ENCODE measurements around the gene PANX2. TPM values are rescaled to one million over a fixed set of nuclear protein-coding genes. Genes with fewer than 3 reads are reported as not detected.
A peak's percentile ranks its signal among the peaks of the same experiment; 100 is the strongest.

PANX2 gene, protein sequence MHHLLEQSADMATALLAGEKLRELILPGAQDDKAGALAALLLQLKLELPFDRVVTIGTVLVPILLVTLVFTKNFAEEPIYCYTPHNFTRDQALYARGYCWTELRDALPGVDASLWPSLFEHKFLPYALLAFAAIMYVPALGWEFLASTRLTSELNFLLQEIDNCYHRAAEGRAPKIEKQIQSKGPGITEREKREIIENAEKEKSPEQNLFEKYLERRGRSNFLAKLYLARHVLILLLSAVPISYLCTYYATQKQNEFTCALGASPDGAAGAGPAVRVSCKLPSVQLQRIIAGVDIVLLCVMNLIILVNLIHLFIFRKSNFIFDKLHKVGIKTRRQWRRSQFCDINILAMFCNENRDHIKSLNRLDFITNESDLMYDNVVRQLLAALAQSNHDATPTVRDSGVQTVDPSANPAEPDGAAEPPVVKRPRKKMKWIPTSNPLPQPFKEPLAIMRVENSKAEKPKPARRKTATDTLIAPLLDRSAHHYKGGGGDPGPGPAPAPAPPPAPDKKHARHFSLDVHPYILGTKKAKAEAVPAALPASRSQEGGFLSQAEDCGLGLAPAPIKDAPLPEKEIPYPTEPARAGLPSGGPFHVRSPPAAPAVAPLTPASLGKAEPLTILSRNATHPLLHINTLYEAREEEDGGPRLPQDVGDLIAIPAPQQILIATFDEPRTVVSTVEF
- 3.0 to 6.1 TPM (median 3.3 TPM) in 3 replicates for total RNA-seq
- long read RNA-seq: 0 reads

DNA sequence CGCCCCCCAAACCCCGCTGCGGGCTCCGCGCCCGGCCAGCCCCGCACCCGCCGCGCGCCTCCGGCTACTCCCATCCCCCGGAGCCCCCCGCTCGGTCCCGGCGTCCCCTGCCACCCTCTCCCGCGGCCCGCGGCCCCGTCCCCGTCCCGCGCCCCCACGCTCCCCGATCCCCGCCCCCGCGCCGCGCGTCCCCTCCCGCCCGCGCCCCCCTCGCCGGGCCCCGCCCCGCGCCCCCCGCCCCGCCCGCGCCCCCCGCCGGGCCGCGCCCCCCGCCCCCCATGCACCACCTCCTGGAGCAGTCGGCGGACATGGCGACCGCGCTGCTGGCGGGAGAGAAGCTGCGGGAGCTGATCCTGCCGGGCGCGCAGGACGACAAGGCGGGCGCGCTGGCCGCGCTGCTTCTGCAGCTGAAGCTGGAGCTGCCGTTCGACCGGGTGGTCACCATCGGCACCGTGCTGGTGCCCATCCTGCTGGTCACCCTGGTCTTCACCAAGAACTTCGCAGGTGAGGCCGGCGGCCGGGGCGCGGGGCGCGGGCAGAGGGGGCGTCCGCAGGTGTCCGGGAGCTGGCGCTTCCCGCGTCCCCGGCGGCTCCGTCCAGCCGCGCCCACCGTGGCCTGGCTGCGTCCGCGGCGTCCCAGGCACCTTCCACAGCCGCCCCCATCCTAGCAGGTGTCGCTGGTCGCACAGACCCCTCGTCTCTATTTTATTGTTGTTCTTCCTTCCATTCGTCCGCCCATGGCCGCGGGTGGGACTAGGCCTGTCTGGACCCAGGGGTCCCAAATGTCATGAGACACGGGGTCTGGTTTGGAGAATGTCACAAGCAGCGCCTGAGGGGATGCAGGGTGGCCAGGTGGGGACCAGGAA is at the start of gene PANX2:
Gene PANX2 (plus strand): TSS at position 279 of the 866 bp plus-strand sequence. CDS start 0 bp downstream, at position 279.
- H3K4me1 Mint-ChIP-seq (ENCODE audit: low read depth): peaks cover 7% of the 10 kb centered on the region
- H3K9me3 Mint-ChIP-seq (ENCODE audit: low read depth): no peaks in the 10 kb centered on the region
- H3K4me3 Mint-ChIP-seq (ENCODE audit: unreplicated experiment): peak within 1 kb of the TSS; percentile 68
- no peak within 1 kb of the TSS for H3K27ac Mint-ChIP-seq (ENCODE audit: unreplicated experiment)
- no peak for DNase-seq (ENCODE audit: low spot score)
- H3K36me3 Mint-ChIP-seq (ENCODE audit: low read depth): no peaks in the 10 kb centered on the region
- peaks cover 6% of the 10 kb centered on the region for H3K27me3 Mint-ChIP-seq (ENCODE audit: low read depth)
- TF ChIP-seq, protein P1, sequence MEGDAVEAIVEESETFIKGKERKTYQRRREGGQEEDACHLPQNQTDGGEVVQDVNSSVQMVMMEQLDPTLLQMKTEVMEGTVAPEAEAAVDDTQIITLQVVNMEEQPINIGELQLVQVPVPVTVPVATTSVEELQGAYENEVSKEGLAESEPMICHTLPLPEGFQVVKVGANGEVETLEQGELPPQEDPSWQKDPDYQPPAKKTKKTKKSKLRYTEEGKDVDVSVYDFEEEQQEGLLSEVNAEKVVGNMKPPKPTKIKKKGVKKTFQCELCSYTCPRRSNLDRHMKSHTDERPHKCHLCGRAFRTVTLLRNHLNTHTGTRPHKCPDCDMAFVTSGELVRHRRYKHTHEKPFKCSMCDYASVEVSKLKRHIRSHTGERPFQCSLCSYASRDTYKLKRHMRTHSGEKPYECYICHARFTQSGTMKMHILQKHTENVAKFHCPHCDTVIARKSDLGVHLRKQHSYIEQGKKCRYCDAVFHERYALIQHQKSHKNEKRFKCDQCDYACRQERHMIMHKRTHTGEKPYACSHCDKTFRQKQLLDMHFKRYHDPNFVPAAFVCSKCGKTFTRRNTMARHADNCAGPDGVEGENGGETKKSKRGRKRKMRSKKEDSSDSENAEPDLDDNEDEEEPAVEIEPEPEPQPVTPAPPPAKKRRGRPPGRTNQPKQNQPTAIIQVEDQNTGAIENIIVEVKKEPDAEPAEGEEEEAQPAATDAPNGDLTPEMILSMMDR (IDR thresholded peaks at IDR 0.05): no peak

DNA sequence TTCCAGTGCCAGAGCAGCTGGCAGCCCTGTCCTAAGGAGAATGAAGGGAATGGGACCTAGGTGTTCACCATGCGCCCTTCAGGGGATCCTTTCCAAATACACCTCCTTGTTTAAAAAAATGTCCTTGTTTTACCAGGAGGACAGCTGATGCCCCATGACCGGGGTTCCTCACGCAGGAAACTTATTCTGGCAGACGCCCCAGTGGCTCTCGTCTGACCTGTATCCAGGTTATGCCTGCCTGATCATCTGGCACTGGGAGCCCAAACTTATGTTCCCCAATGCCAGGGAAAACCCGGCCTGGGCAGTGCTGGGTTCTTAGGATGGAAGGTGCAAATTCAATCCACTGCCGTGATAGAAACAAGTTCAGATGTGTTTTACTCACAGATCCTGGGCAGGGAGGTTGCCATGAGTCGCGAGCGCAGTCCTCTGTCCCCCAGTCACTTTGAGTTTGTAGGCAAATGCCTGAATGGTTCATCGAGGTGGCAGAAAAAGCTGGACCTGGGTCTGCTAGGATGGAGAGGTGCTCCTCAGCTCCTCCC is 49.3 kb upstream of the PANX2 start:
- peaks cover 12% of the 10 kb centered on the region for H3K9me3 Mint-ChIP-seq (ENCODE audit: low read depth)
- peaks cover 11% of the 10 kb centered on the region for H3K36me3 Mint-ChIP-seq (ENCODE audit: low read depth)
- DNase-seq (ENCODE audit: low spot score): no peak
- TF ChIP-seq, protein P1 (IDR thresholded peaks at IDR 0.05): no peak
- H3K27me3 Mint-ChIP-seq (ENCODE audit: low read depth): no peaks in the 10 kb centered on the region
- no peak overlapping the region for H3K4me3 Mint-ChIP-seq (ENCODE audit: unreplicated experiment)
- H3K27ac Mint-ChIP-seq (ENCODE audit: unreplicated experiment): no peak overlapping the region
- peaks cover 13% of the 10 kb centered on the region for H3K4me1 Mint-ChIP-seq (ENCODE audit: low read depth)

DNA sequence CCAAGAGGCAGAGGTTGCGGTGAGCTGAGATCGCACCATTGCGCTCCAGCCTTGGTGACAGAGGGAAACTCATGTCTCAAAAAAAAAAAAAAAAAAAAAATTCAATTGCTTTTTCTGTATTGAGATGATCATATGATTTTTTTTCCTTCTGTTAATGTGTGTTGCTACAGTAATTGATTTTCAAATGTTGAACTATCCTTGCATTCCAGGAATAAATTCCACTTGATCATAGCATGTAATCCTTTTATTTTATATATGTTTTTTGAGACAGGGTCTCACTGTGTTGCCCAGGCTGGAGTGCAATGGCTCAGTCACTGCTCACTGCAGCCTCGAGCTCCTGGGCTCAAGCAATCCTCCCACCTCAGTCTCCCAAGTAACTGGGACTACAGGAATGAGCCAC is 47.4 kb upstream of the PANX2 start:
- Mint-ChIP-seq H3K9me3 (ENCODE audit: low read depth) (peaks cover 12% of the 10 kb centered on the region), H3K36me3 (ENCODE audit: low read depth) (peaks cover 11% of the 10 kb centered on the region), H3K27ac (ENCODE audit: unreplicated experiment) (no peak overlapping the region), H3K27me3 (ENCODE audit: low read depth) (no peaks in the 10 kb centered on the region), H3K4me3 (ENCODE audit: unreplicated experiment) (no peak overlapping the region), H3K4me1 (ENCODE audit: low read depth) (peaks cover 13% of the 10 kb centered on the region)
- TF ChIP-seq, protein P1 (IDR thresholded peaks at IDR 0.05): no peak
- DNase-seq (ENCODE audit: low spot score): no peak

DNA sequence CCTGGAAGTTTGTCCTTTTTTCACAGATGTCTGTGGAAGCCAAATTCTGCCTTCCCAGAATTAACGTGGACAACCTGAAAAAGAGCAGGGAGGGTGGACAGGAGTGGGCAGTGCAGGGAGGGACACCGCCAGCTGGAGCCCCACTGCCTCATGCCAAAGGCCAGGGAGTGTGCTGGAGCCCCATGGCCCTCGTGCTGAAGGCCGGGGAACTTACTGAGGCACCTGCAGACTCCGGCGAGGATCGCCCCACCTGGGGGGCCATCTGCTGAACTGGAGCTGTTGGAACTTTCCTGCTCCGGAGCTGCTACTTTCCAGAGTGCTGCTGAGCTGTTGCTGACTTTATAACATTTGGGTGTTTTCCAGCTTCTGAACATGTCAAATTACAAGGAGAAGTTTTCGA is 45.5 kb upstream of the PANX2 start:
- Mint-ChIP-seq H3K36me3 (ENCODE audit: low read depth) (peaks cover 11% of the 10 kb centered on the region), H3K27me3 (ENCODE audit: low read depth) (no peaks in the 10 kb centered on the region), H3K4me1 (ENCODE audit: low read depth) (peaks cover 8% of the 10 kb centered on the region), H3K4me3 (ENCODE audit: unreplicated experiment) (no peak overlapping the region), H3K9me3 (ENCODE audit: low read depth) (peaks cover 12% of the 10 kb centered on the region), H3K27ac (ENCODE audit: unreplicated experiment) (no peak overlapping the region)
- TF ChIP-seq, protein P1 (IDR thresholded peaks at IDR 0.05): no peak
- peak; percentile 68 for DNase-seq (ENCODE audit: low spot score)

Data from chondrocyte (in vitro differentiated cells).